Psoas muscle (tissue), 8 donors: ENCODE measurements around the gene P2RX1. TPM values are rescaled to one million over a fixed set of nuclear protein-coding genes. Genes with fewer than 3 reads are reported as not detected.

Experiments used
- ATAC-seq, 4 donors: fragments of 200-7000 bp; cut with Tn5 transposase; one replicate each; pipeline ENCODE4 v1.9.1; 2020; ENCODE audit warnings: moderate library complexity in 3 of 4, mild to moderate bottlenecking in 2 of 4
- DNase-seq, 2 donors: peaks; one replicate each; pipeline ENCODE4 v3.0.0-alpha.2; 2020
- H3K27ac ChIP-seq: fragments of 200-600 bp; one replicate; pipeline ENCODE4 v1.8.0; 2022
- H3K27me3 ChIP-seq, 3 donors: fragments of 200-600 bp in 1 of 3; one replicate each; pipeline versions ENCODE4 v1.6.1 to v1.8.0; 2013 to 2022; ENCODE audit warnings: low read length in 2 of 3, mild to moderate bottlenecking in 2 of 3, moderate library complexity in 1 of 3; ENCODE audit not compliant: insufficient read depth in 3 of 3
- H3K36me3 ChIP-seq, 2 donors: fragments of 200-600 bp in 1 of 2; one replicate each; pipeline versions ENCODE4 v1.6.1 to v1.8.0; 2013 to 2022; ENCODE audit warnings: low read depth in 1 of 2, mild to moderate bottlenecking in 1 of 2, moderate library complexity in 1 of 2; ENCODE audit not compliant: insufficient read depth in 1 of 2
- H3K4me1 ChIP-seq: fragments of 200-600 bp; one replicate; pipeline ENCODE4 v1.8.0; 2022
- H3K4me3 ChIP-seq: fragments of 200-600 bp; one replicate; pipeline ENCODE4 v1.8.0; 2022; ENCODE audit warnings: mild to moderate bottlenecking
- H3K9me3 ChIP-seq: fragments of 200-600 bp; one replicate; pipeline ENCODE4 v1.8.0; 2022
- WGBS, 3 donors: extraction: QIAGEN DNeasy Blood & Tissue Kit; methylation state at CpG; one replicate each; pipeline versions ENCODE4 v1.1.6 to v1.1.7; 2013; 5-methylcytosine and 5-hydroxymethylcytosine counted together
- intact Hi-C, 2 donors: fragments of 100-400 bp; cut with DNase I; formaldehyde crosslinking; loops; one replicate each; pipeline versions ENCODE4 v1.11.0 to v1.14.2; 2022
- polyA plus RNA-seq, 3 donors: library from polyadenylated mRNA; stranded (reverse); fragments of 200-250 nt; gene quantifications; one replicate each; pipeline ENCODE4 v1.2.3, GENCODE V29; 2013
- total RNA-seq, 4 donors: library from RNA; stranded (reverse); fragmentation: NEBNext Ultra II Directional in 2 of 4; extraction: Animal tissue kit (Norgen Biotek cat#: 25700) in 2 of 4; gene quantifications; one replicate each; pipeline versions ENCODE4 v1.2.1 to v1.2.4, GENCODE V29; 2021 to 2023
- TF ChIP-seq, protein P1 (sequence below): fragments of 200-600 bp; IDR thresholded peaks from one replicate; pipeline ENCODE4 v1.8.0; 2022; ENCODE audit warnings: antibody characterized with exemption
- donor health status: healthy with polysubstance abuse.
- donor health status: DM: no; HTN: no; CAD: no; lungs with moderate emphysema.
- donor health status: Bipolar disorder and iron deficiency.
- donor health status: healthy.
- donor health status: DM: yes; HTN: yes; CAD: no.
- donor health status: DM: no; HTN: no; CAD: no.
- donor health status: DM: no; HTN: no; CAD: no.
- donor health status: DM: yes; HTN: yes; CAD: no.

P2RX1 gene
- total and polyA plus RNA-seq, 7 donors, result 0.06 to 0.94 (median 0.18) TPM

DNA sequence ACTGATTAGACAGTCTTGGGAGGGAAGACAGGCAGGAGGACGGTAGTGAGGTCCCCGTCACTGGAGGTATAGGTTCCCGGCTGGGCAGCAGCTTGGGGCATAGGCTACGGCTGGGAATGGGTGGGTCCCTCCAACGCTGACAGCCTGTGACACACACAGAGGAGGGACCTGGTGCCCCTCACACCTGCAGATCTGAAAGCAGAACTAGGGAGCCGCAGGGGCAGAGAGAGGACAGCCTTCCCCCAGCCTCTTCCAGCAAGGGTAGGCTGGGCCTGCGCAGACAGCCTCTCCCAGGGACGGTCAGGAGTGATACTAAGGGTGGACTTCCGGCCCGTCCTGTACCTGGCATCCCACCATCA lies 2.0 kb downstream of the P2RX1 start:
- no peaks in the 10 kb centered on the region for H3K27me3 ChIP-seq
- 86 to 91% (median 88%) methylated on average over 9 to 10 of the region's 10 CpGs for WGBS, 3 donors
- H3K9me3 ChIP-seq, result no peaks in the 10 kb centered on the region
- H3K27ac ChIP-seq, result no peak overlapping the region
- DNase-seq (no peak), ATAC-seq (peak in 3 of 4 donors; percentile 5 to 13 (median 7))
- intact Hi-C loops, result loop anchor here (5.0 kb wide), 2 partner anchors 52 to 93 kb away; no protein-coding TSS in a partner anchor
- peaks cover 4% of the 10 kb centered on the region for H3K4me1 ChIP-seq
- TF ChIP-seq, protein P1, sequence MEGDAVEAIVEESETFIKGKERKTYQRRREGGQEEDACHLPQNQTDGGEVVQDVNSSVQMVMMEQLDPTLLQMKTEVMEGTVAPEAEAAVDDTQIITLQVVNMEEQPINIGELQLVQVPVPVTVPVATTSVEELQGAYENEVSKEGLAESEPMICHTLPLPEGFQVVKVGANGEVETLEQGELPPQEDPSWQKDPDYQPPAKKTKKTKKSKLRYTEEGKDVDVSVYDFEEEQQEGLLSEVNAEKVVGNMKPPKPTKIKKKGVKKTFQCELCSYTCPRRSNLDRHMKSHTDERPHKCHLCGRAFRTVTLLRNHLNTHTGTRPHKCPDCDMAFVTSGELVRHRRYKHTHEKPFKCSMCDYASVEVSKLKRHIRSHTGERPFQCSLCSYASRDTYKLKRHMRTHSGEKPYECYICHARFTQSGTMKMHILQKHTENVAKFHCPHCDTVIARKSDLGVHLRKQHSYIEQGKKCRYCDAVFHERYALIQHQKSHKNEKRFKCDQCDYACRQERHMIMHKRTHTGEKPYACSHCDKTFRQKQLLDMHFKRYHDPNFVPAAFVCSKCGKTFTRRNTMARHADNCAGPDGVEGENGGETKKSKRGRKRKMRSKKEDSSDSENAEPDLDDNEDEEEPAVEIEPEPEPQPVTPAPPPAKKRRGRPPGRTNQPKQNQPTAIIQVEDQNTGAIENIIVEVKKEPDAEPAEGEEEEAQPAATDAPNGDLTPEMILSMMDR, result no peak
- H3K36me3 ChIP-seq, result no peaks in the 10 kb centered on the region
- H3K4me3 ChIP-seq, result no peak overlapping the region

DNA sequence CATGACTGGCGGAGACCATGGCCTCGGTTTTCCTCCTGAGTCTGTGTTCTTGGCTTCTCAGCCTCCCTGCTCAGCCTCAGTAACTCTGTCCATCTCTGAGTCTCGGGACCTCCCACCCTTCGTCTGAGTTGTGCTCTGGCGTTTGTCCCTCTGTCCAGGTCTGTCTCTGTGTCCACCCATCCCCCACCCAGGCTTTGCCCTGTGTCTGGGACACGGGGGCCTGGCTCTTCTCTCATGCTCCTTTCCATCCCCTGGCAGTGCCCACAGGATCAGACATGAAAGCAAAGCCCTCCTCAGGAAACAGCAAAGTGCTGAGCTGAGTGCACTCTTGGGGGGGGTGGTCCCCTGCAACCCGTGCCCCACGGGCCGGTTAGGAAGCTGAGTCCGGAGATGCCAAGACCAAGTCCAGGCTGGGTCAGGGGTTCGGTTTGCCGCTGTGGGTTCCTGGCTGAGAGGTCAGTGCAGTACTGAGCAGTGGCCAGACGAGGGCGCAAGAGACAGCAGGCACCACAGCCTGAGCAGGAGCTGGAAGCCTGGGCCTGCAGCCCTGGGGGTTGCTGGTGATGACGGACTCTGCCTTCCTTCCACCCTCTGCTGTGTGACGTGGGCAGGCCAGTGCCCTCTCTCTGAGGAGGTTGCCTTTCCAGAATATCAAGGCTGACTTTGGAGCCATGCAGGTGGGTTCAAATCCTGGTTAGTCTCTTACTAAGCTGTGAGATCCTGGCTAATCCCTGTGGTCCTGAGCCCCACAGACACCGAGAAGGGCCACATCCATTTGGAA lies 2.5 kb downstream of the P2RX1 start:
- WGBS, 3 donors, result 28 to 31% (median 28%) methylated on average over 17 of the region's 17 CpGs

DNA sequence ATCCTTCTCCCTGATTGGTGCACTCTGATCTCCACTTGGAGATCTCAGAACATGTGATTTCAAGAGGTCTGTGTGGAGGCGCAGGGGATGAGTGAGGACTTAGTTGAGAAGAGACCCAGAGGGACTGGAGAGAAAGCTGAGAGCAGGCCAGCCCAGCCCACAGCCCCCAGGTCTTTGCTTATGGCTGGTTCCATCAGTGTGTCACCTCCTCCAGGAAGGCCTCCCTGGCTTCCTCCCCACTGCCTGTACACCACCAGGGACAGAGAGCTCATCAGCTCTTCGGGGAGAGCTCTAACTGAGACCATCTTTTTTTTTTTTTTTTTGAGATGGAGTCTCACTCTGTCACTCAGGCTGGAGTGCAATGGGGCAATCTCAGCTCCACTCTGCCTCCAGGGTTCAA lies 3.4 kb downstream of the P2RX1 start:
- H3K36me3 ChIP-seq, result no peaks in the 10 kb centered on the region
- no peak overlapping the region for H3K4me3 ChIP-seq
- H3K4me1 ChIP-seq, result peaks cover 4% of the 10 kb centered on the region
- TF ChIP-seq, protein P1, result no peak
- WGBS, 3 donors, result 94 to 97% (median 97%) methylated on average over 2 of the region's 2 CpGs
- no peaks in the 10 kb centered on the region for H3K27me3 ChIP-seq
- DNase-seq, result no peak
- no peak overlapping the region for H3K27ac ChIP-seq
- no peak for ATAC-seq
- intact Hi-C loops, result loop anchor here (1.0 to 5.0 kb wide), 3 partner anchors 51 to 94 kb away; no protein-coding TSS in a partner anchor
- H3K9me3 ChIP-seq, result no peaks in the 10 kb centered on the region

More for the DNA sequence above, 2.5 kb downstream of the P2RX1 start:
- intact Hi-C loops, result loop anchor here (1.0 to 5.0 kb wide), 3 partner anchors 51 to 94 kb away; no protein-coding TSS in a partner anchor
- ATAC-seq, result peak; percentile 85 to 91 (median 89)
- TF ChIP-seq, protein P1, result peak; percentile 95
- H3K27me3 ChIP-seq, result no peaks in the 10 kb centered on the region
- DNase-seq, result peak; percentile 79 to 87
- no peak overlapping the region for H3K4me3 ChIP-seq
- no peaks in the 10 kb centered on the region for H3K36me3 ChIP-seq
- no peak overlapping the region for H3K27ac ChIP-seq
- H3K9me3 ChIP-seq, result no peaks in the 10 kb centered on the region
- peaks cover 4% of the 10 kb centered on the region for H3K4me1 ChIP-seq

DNA sequence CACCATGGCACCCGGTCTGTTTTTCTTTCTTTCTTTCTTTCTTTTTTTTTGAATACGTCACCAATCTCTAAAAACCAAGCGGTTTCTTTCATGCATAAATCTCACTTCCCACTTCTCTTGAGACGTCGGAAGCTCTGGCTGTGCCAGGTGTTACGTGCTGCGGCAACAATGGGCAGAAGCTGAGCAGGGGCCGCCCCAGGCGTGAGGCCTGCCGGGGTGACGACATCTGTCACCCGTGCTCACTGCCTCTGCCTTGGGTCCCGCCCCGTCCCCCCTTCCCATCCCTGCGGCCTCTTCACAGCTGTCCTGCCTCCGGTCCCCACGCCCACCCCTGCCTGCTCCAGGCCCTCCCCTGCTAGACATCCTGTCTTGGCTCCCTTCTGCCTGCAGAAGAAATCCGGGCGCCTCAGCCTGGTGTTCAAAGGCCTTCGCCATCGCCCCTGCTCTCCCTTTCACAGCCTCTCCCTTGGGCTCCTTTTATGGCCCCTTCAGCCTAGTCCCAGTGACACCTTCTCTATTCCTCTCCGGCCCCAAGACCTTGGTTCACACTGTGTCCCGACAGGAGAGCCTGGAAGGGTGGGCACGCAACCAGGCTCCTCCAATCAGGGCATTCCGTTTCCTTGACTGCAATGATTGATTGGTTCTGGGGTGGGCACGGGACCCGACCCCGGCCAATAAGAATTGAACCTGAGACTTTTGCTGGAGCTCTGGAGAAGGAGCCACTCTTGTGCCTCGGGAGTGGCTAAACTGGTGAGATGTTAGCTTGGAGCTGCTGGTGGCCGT lies 4.8 kb downstream of the P2RX1 start:
- intact Hi-C loops, result loop anchor here (5.0 kb wide), 2 partner anchors 49 to 96 kb away; no protein-coding TSS in a partner anchor
- ATAC-seq (peak in 1 of 4 donors; percentile 25), DNase-seq (peak in 1 of 2 donors; percentile 54)
- Histone ChIP-seq H3K27me3 (no peaks in the 10 kb centered on the region), H3K4me1 (peaks cover 4% of the 10 kb centered on the region), H3K36me3 (no peaks in the 10 kb centered on the region), H3K9me3 (no peaks in the 10 kb centered on the region), H3K27ac (peak overlapping the region; percentile 1), H3K4me3 (no peak overlapping the region)
- TF ChIP-seq, protein P1, result no peak
- 45 to 54% (median 50%) methylated on average over 30 of the region's 30 CpGs for WGBS, 3 donors
